ENCODE data around the gene INTS11.

GRCh38 chr1:1296070-1297061 lies 28.1 kb downstream of the INTS11 start:
- TF ChIP-seq CTCF (IDR thresholded peaks at IDR 0.05; ENCODE audit: low read depth, low read length, missing input control): no peak
- TF ChIP-seq, protein P1, sequence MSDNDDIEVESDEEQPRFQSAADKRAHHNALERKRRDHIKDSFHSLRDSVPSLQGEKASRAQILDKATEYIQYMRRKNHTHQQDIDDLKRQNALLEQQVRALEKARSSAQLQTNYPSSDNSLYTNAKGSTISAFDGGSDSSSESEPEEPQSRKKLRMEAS (IDR thresholded peaks at IDR 0.05): no peak
- no peak for TF ChIP-seq SP1 (IDR thresholded peaks at IDR 0.05)
- TF ChIP-seq TAF1 (conservative IDR thresholded peaks at IDR 0.05): no peak
- no peak for TF ChIP-seq YY1 (IDR thresholded peaks at IDR 0.05)
- no peak for TF ChIP-seq NR2F2 (IDR thresholded peaks at IDR 0.05)
- no peak for TF ChIP-seq JUND (IDR thresholded peaks at IDR 0.05)
- no peak for TF ChIP-seq EGR1 (IDR thresholded peaks at IDR 0.05; ENCODE audit: low read depth in 2 of 2)
- TF ChIP-seq FOXA1 (IDR thresholded peaks at IDR 0.05): no peak
- TF ChIP-seq REST (IDR thresholded peaks at IDR 0.05): no peak

All from liver (tissue), 3 donors.